PFSK-1 (cell line): ENCODE data around the gene RASA1. TPM values are rescaled to one million over a fixed set of nuclear protein-coding genes. Genes with fewer than 3 reads are reported as not detected.

ENCODE experiments used
- FOXP2 ChIP-seq: optimal IDR thresholded peaks from 2 replicates; pipeline ENCODE3; 2011; ENCODE audit warnings: borderline replicate concordance, control low read depth, inconsistent platforms; ENCODE audit not compliant: insufficient read depth; ENCODE audit errors: extremely low read length, extremely low read depth
- POLR2AphosphoS5 ChIP-seq: IDR thresholded peaks from 2 replicates; pipeline ENCODE4 v1.6.1; 2012; ENCODE audit warnings: low read depth, mild to moderate bottlenecking, control low read depth, low read length, moderate library complexity
- REST ChIP-seq, 2 experiments: IDR thresholded peaks; 2 replicates each; pipeline versions ENCODE4 v1.6.1 to v1.8.0; 2011 to 2012; ENCODE audit warnings: low read depth in 2 of 2, low read length in 2 of 2, control low read depth in 1 of 2, inconsistent platforms in 1 of 2, mild to moderate bottlenecking in 1 of 2, moderate library complexity in 1 of 2; ENCODE audit not compliant: insufficient read depth in 1 of 2
- SIN3A ChIP-seq: IDR thresholded peaks from 2 replicates; pipeline ENCODE4 v1.6.1; 2012; ENCODE audit warnings: mild to moderate bottlenecking, low read length, moderate library complexity, borderline replicate concordance; ENCODE audit not compliant: insufficient read depth
- TAF1 ChIP-seq: IDR thresholded peaks from 2 replicates; pipeline ENCODE4 v1.6.1; 2012; ENCODE audit warnings: low read length, control low read depth, borderline replicate concordance; ENCODE audit not compliant: insufficient read depth
- polyA plus RNA-seq: library from polyadenylated mRNA; unstranded; fragments of >200 nt; gene quantifications from one replicate; pipeline ENCODE4 v1.2.1, GENCODE V29; 2012; ENCODE audit warnings: low read depth, missing spikeins; ENCODE audit not compliant: insufficient read length

RASA1 gene
- polyA plus RNA-seq = 7.3 TPM

- TF ChIP-seq FOXP2 = peak; percentile 81
- TF ChIP-seq SIN3A = no peak; the same call in 1 of the 2 replicates
- 0 out of 4 replicates have a peak, but pooled peaks of 1 of the 2 experiments have one; percentile 10 for TF ChIP-seq REST (IDR thresholded peaks at IDR 0.05; ENCODE audit: insufficient read depth in 1 of 2, low read depth in 2 of 2, low read length in 2 of 2)
- peak; percentile 94 for TF ChIP-seq POLR2AphosphoS5
- peak; percentile 58; the same call in 1 of the 2 replicates for TF ChIP-seq TAF1
Measured at GRCh38 chr5:87267574-87268125, at the start of gene RASA1. Gene RASA1, plus strand, starts transcription at chr5:87267883. Its CDS starts 569 bp downstream, at chr5:87268452.

DNA sequence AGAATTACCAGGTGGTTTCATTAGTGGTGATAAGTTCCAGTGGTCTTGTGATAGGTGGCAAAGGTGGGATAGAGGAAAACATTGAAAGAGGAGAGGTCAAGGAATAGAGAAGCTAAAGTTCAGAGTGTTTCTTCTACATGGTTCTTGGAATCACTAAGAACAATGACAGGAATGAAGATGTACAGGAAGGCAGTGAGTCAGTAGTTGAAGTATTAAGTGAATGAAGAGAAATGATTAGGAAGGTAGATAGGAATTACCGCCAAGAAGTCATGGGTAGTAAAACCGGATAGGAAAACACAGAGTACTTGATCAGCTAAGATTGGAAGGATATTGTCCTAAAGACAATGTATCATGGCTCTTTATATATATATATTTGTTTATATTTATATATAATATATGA, 37.9 kb upstream of the RASA1 start:
- TF ChIP-seq FOXP2 = no peak
- no peak for TF ChIP-seq REST (IDR thresholded peaks at IDR 0.05; ENCODE audit: insufficient read depth in 1 of 2, low read depth in 2 of 2, low read length in 2 of 2)
- no peak for TF ChIP-seq SIN3A
- no peak for TF ChIP-seq TAF1

DNA sequence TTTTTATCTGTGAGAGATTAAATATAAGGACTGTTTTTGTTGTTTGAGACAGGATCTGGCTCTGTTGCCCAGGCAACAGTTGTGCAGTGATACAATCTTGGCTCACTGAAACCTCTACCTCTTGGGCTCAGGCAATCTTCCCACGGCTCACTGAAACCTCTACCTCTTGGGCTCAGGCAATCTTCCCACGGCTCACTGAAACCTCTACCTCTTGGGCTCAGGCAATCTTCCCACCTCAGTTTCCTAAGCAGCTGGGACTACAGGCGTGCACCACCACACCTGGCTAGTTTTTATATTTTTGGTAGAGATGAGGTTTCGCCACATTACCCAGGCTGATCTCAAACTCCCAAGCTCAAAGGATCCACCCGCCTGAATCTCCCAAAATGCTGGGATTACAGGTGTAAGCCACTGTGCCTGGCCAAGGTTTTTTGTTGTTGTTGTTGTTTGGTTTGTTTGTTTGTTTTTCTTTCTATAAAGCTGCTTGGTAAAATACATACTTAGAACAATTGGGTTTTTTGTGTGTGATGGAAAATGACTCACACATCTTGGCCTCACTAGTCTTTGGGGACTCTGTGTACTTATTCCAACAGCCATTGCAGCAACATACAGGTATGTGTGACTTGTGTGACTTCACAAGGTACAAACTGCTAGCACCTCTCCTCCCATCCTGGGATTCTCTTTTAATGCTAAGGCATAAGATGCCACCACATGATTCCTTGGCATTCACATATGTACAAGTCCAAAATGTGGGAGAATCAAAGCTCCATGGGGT, 36.5 kb upstream of the RASA1 start:
- TF ChIP-seq SIN3A = no peak

GRCh38 chr5:87233143-87233542, 34.5 kb upstream of the RASA1 start:
- TF ChIP-seq FOXP2 = no peak
- no peak for TF ChIP-seq REST (IDR thresholded peaks at IDR 0.05; ENCODE audit: insufficient read depth in 1 of 2, low read depth in 2 of 2, low read length in 2 of 2)
- no peak for TF ChIP-seq TAF1
- TF ChIP-seq SIN3A = no peak
- TF ChIP-seq POLR2AphosphoS5 = no peak

GRCh38 chr5:87241555-87241954, 26.1 kb upstream of the RASA1 start:
- TF ChIP-seq TAF1 = no peak
- no peak for TF ChIP-seq REST (IDR thresholded peaks at IDR 0.05; ENCODE audit: insufficient read depth in 1 of 2, low read depth in 2 of 2, low read length in 2 of 2)
- no peak for TF ChIP-seq SIN3A
- no peak for TF ChIP-seq POLR2AphosphoS5
- TF ChIP-seq FOXP2 = no peak
